Measurements from ENCODE around the gene APH1A. TPM values are rescaled to one million over a fixed set of nuclear protein-coding genes. Genes with fewer than 3 reads are reported as not detected.
A peak's percentile ranks its signal among the peaks of the same experiment; 100 is the strongest.
"Not testable (repeated sequence)": the region's sequence is repeated elsewhere in the genome, so short reads cannot be mapped to it uniquely, and the experiment has no call there.

APH1A gene
- total RNA-seq, 1 donor from 2014 or later = 145 TPM

DNA sequence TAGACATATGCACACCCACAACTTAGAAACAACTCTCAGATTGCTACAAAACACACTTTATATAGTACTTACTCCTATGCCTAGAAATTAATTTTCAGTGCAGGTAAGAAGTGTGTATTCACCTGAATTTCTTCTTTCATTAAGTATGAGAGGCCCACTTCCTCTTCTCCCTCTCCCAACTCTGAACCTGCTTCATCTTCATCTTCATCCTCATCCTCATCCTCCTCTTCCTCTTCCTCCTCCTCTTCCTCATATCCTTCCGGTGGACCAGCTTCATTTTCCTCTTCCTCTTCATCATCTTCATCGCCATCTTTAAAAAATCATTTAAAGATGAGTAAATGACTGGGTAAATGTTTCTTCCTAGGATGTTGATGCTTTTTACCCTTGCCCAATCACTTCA, 42.3 kb downstream of the APH1A start:
- Mint-ChIP-seq H3K9me3 (no peaks in the 10 kb centered on the region), H3K36me3 (ENCODE audit: low read depth) (peaks cover 31% of the 10 kb centered on the region)

GRCh38 chr1:150225546-150225945, 43.3 kb downstream of the APH1A start:
- H3K9me3 Mint-ChIP-seq = no peaks in the 10 kb centered on the region
- peaks cover 28% of the 10 kb centered on the region for H3K36me3 Mint-ChIP-seq (ENCODE audit: low read depth)
- H3K27ac Mint-ChIP-seq (ENCODE audit: unreplicated experiment) = no peak overlapping the region
- no peak for DNase-seq (ENCODE audit: low read depth, low spot score)
- H3K27me3 Mint-ChIP-seq (ENCODE audit: low read depth) = no peaks in the 10 kb centered on the region
- TF ChIP-seq CTCF (conservative IDR thresholded peaks at IDR 0.05) = no peak
- H3K4me1 Mint-ChIP-seq = no peaks in the 10 kb centered on the region
- H3K4me3 Mint-ChIP-seq = no peak overlapping the region

More for the DNA sequence above, 42.3 kb downstream of the APH1A start:
- no peaks in the 10 kb centered on the region for H3K4me1 Mint-ChIP-seq
- no peak overlapping the region for H3K4me3 Mint-ChIP-seq
- H3K27ac Mint-ChIP-seq (ENCODE audit: unreplicated experiment) = no peak overlapping the region
- no peaks in the 10 kb centered on the region for H3K27me3 Mint-ChIP-seq (ENCODE audit: low read depth)
- no peak for TF ChIP-seq CTCF (conservative IDR thresholded peaks at IDR 0.05)
- no peak for DNase-seq (ENCODE audit: low read depth, low spot score)

- no peaks in the 10 kb centered on the region for H3K9me3 Mint-ChIP-seq
- no peaks in the 10 kb centered on the region for H3K4me1 Mint-ChIP-seq
- TF ChIP-seq CTCF (conservative IDR thresholded peaks at IDR 0.05) = no peak
- no peak for DNase-seq (ENCODE audit: low read depth, low spot score)
- no peak overlapping the region for H3K4me3 Mint-ChIP-seq
- no peak overlapping the region for H3K27ac Mint-ChIP-seq (ENCODE audit: unreplicated experiment)
- H3K36me3 Mint-ChIP-seq (ENCODE audit: low read depth) = peaks cover 28% of the 10 kb centered on the region
- no peaks in the 10 kb centered on the region for H3K27me3 Mint-ChIP-seq (ENCODE audit: low read depth)
Observed at GRCh38 chr1:150224983-150225382, 43.8 kb downstream of the APH1A start.

GRCh38 chr1:150221552-150221951, 47.3 kb downstream of the APH1A start:
- Mint-ChIP-seq H3K36me3 (ENCODE audit: low read depth) (peaks cover 15% of the 10 kb centered on the region), H3K27me3 (ENCODE audit: low read depth) (no peaks in the 10 kb centered on the region), H3K9me3 (no peaks in the 10 kb centered on the region), H3K4me3 (no peak overlapping the region), H3K4me1 (no peaks in the 10 kb centered on the region), H3K27ac (ENCODE audit: unreplicated experiment) (no peak overlapping the region)
- no peak for DNase-seq (ENCODE audit: low read depth, low spot score)
- TF ChIP-seq CTCF (conservative IDR thresholded peaks at IDR 0.05) = peak; percentile 65

GRCh38 chr1:150215855-150216254, 53.0 kb downstream of the APH1A start:
- peaks cover 17% of the 10 kb centered on the region for H3K4me1 Mint-ChIP-seq
- not testable (repeated sequence) for H3K27me3 Mint-ChIP-seq (ENCODE audit: low read depth); H3K9me3 Mint-ChIP-seq; H3K4me3 Mint-ChIP-seq; H3K27ac Mint-ChIP-seq (ENCODE audit: unreplicated experiment); DNase-seq (ENCODE audit: low read depth, low spot score); H3K36me3 Mint-ChIP-seq (ENCODE audit: low read depth)

Other genes with a start within 250 kb of the APH1A start
- gene VPS45, start 201.2 kb downstream of the APH1A start, total RNA-seq = 48.8 and 53.1 TPM in 2 replicates
- 106 and 113 TPM in 2 replicates for gene PLEKHO1, start 119.1 kb downstream of the APH1A start, total RNA-seq
- 110 and 114 TPM in 2 replicates for gene ANP32E, start 32.9 kb downstream of the APH1A start, total RNA-seq
- gene CA14, start 11.2 kb downstream of the APH1A start, total RNA-seq = 28.9 and 31.9 TPM in 2 replicates
- gene C1orf54, start 3.8 kb upstream of the APH1A start, total RNA-seq = 15.0 and 16.1 TPM in 2 replicates
- gene CIART, start 13.5 kb upstream of the APH1A start, total RNA-seq = 3.7 and 5.0 TPM in 2 replicates
- 96.2 and 101 TPM in 2 replicates for gene MRPS21, start 24.8 kb upstream of the APH1A start, total RNA-seq
- gene PRPF3, start 52.5 kb upstream of the APH1A start, total RNA-seq = 85.9 and 86.6 TPM in 2 replicates
- gene RPRD2, start 95.1 kb upstream of the APH1A start, total RNA-seq = 40.8 and 43.6 TPM in 2 replicates
- 30.0 and 31.1 TPM in 2 replicates for gene TARS2, start 218.4 kb upstream of the APH1A start, total RNA-seq
- 5.3 and 5.5 TPM in 2 replicates for gene ECM1, start 239.1 kb upstream of the APH1A start, total RNA-seq
- 1.2 and 1.3 TPM in 2 replicates for gene FALEC, start 246.7 kb upstream of the APH1A start, total RNA-seq

Measured in neural crest cell (in vitro differentiated cells).